Measurements from ENCODE around the gene NOCT. TPM values are rescaled to one million over a fixed set of nuclear protein-coding genes. Genes with fewer than 3 reads are reported as not detected.

The NOCT gene, protein sequence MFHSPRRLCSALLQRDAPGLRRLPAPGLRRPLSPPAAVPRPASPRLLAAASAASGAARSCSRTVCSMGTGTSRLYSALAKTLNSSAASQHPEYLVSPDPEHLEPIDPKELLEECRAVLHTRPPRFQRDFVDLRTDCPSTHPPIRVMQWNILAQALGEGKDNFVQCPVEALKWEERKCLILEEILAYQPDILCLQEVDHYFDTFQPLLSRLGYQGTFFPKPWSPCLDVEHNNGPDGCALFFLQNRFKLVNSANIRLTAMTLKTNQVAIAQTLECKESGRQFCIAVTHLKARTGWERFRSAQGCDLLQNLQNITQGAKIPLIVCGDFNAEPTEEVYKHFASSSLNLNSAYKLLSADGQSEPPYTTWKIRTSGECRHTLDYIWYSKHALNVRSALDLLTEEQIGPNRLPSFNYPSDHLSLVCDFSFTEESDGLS
- total RNA-seq (18.2 and 20.8 TPM in 2 replicates), polyA plus RNA-seq (8.8 and 9.9 TPM in 2 replicates)

- TF ChIP-seq EZH2phosphoT487 (IDR thresholded peaks at IDR 0.05; ENCODE audit: low read depth, severe bottlenecking, unreplicated experiment) (no peak), CTCF (IDR thresholded peaks at IDR 0.05; ENCODE audit: poor library complexity) (no peak)
- Histone ChIP-seq H2AFZ (peak within 1 kb of the TSS; percentile 75), H3K9me2 (replicated peaks; ENCODE audit: insufficient read depth) (no peaks in the 10 kb centered on the region), H3K27ac (peak within 1 kb of the TSS; percentile 90), H3K79me2 (peaks cover 39% of the 10 kb centered on the region), H3K4me2 (peak within 1 kb of the TSS; percentile 76), H3K36me3 (replicated peaks; ENCODE audit: insufficient read depth, low read depth) (no peaks in the 10 kb centered on the region), H3K4me1 (ENCODE audit: insufficient read depth) (peaks cover 34% of the 10 kb centered on the region), H3K4me3 (peak within 1 kb of the TSS; percentile 90), H4K20me1 (ENCODE audit: insufficient read depth, poor library complexity, severe bottlenecking) (peaks cover 7% of the 10 kb centered on the region), H3K9me3 (ENCODE audit: low read depth) (no peaks in the 10 kb centered on the region), H3K27me3 (no peaks in the 10 kb centered on the region)
- peak; percentile 96 for DNase-seq (ENCODE audit: low spot score)
- WGBS (ENCODE audit: low lambda C conversion rate, missing lambda C conversion rate), result under 1% methylated on average over 62 of the region's 62 CpGs
Observed at GRCh38 chr4:139015269-139015947, at the start of gene NOCT. Gene NOCT, plus strand, starts transcription at chr4:139015781. Its CDS starts 201 bp downstream, at chr4:139015982.

DNA sequence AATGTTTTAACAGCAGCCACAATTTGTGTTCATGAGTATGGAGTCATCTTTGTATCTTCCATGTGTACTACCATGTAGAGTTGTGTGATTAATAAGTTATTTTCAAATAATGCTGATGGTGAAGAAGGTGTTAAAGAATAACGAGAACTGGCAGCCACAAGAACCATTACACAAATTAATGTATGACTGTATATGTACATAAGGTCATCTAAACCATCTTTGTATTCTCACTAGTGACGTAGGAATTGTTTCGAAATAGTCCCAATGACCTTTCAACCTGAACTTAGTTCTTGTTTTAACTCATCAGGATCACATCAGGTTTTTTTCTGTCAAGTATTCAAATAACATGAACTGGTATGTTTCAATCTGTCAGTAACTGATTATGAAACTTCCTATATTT lies 48.3 kb upstream of the NOCT start:
- WGBS (ENCODE audit: low lambda C conversion rate, missing lambda C conversion rate), result 72% methylated on average over 3 of the region's 3 CpGs
- H3K27ac ChIP-seq, result peak overlapping the region; percentile 38
- peak; percentile 41 for DNase-seq (ENCODE audit: low spot score)

DNA sequence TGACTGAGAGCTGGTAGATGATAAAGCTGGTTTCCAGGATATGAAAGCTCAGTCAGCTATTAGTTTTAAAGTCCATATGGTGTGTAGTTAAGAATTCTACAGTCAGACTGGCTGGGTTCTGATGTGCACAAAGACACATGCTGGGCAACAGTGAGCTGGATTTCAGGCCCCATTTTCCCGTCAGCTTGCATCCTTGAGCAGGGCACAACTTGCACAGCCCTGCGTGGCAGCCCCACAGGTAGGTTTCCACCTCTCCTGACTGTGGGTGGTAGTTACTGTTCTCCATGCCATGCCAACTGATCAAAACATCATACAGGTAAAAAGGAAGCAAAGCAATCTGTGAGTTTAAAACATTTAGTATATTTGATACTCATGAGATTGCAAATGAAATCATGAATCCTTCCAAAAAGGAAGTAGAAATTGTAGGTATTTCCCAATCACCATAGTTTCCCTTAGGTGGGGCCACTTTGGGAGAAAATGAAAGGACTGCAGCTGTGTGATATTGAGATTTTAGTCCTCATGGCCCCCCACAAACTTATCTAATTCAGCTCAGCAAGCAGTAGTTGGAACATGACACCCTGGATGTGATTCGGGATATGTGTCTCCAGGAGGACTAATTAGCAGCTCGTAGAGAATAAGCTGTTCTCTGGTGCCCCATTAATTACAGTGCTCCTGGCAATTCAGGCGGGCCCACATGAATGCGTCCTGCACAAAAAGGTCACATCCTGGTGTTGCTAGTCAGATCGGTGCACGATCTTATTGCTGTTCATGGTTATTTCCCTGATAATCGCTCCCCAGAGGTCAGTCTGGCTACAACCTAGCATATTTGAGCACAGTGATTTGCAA lies 42.4 kb upstream of the NOCT start:
- Histone ChIP-seq H3K4me2 (peak overlapping the region; percentile 20), H3K27ac (no peak overlapping the region), H3K9me2 (replicated peaks; ENCODE audit: insufficient read depth) (no peaks in the 10 kb centered on the region), H2AFZ (no peak overlapping the region), H3K27me3 (no peaks in the 10 kb centered on the region), H3K4me3 (no peak overlapping the region), H3K9me3 (ENCODE audit: low read depth) (no peaks in the 10 kb centered on the region), H4K20me1 (ENCODE audit: insufficient read depth, poor library complexity, severe bottlenecking) (no peaks in the 10 kb centered on the region), H3K4me1 (ENCODE audit: insufficient read depth) (peaks cover 8% of the 10 kb centered on the region), H3K79me2 (no peaks in the 10 kb centered on the region), H3K36me3 (replicated peaks; ENCODE audit: insufficient read depth, low read depth) (no peaks in the 10 kb centered on the region)
- no peak for TF ChIP-seq CTCF (IDR thresholded peaks at IDR 0.05; ENCODE audit: poor library complexity)
- no peak for TF ChIP-seq EZH2 (IDR thresholded peaks at IDR 0.05; ENCODE audit: borderline replicate concordance)
- TF ChIP-seq EZH2phosphoT487 (IDR thresholded peaks at IDR 0.05; ENCODE audit: low read depth, severe bottlenecking, unreplicated experiment), result no peak
- DNase-seq (ENCODE audit: low spot score), result no peak
- WGBS (ENCODE audit: low lambda C conversion rate, missing lambda C conversion rate), result 41% methylated on average over 9 of the region's 9 CpGs

More for the DNA sequence above, 48.3 kb upstream of the NOCT start:
- Histone ChIP-seq H3K27me3 (no peaks in the 10 kb centered on the region), H3K4me2 (no peak overlapping the region), H3K4me3 (no peak overlapping the region), H4K20me1 (ENCODE audit: insufficient read depth, poor library complexity, severe bottlenecking) (no peaks in the 10 kb centered on the region), H3K36me3 (replicated peaks; ENCODE audit: insufficient read depth, low read depth) (no peaks in the 10 kb centered on the region), H3K79me2 (no peaks in the 10 kb centered on the region), H3K4me1 (ENCODE audit: insufficient read depth) (no peaks in the 10 kb centered on the region), H2AFZ (no peak overlapping the region), H3K9me3 (ENCODE audit: low read depth) (no peaks in the 10 kb centered on the region), H3K9me2 (replicated peaks; ENCODE audit: insufficient read depth) (no peaks in the 10 kb centered on the region)
- TF ChIP-seq CTCF (IDR thresholded peaks at IDR 0.05; ENCODE audit: poor library complexity), result no peak
- TF ChIP-seq EZH2phosphoT487 (IDR thresholded peaks at IDR 0.05; ENCODE audit: low read depth, severe bottlenecking, unreplicated experiment), result no peak
- TF ChIP-seq EZH2 (IDR thresholded peaks at IDR 0.05; ENCODE audit: borderline replicate concordance), result no peak

Measured in hepatocyte (in vitro differentiated cells).